Adrenal gland (tissue), 5 donors: ENCODE results near the gene OSBPL9.

Experiments
- CTCF ChIP-seq, 6 experiments: fragments of 450-650 bp in 4 of 6; fragments of 200-600 bp in 2 of 6; sonication (generic) in 1 of 6; IDR thresholded peaks; 1 replicate in 5 of 6; 2 replicates in 1 of 6; pipeline versions ENCODE4 v1.5.1 to v1.8.0; 2016 to 2021; ENCODE audit warnings: antibody characterized with exemption in 6 of 6, mild to moderate bottlenecking in 2 of 6, moderate library complexity in 1 of 6
- POLR2A ChIP-seq, 2 donors: fragments of 450-650 bp; IDR thresholded peaks; one replicate each; pipeline ENCODE4 v1.6.1; 2017; ENCODE audit warnings: antibody characterized with exemption in 2 of 2, mild to moderate bottlenecking in 2 of 2, moderate library complexity in 1 of 2
- donor health status: DM: no; HTN: no; CAD: no.

- TF ChIP-seq POLR2A (IDR thresholded peaks at IDR 0.05) = no peak
- no peak for TF ChIP-seq CTCF (IDR thresholded peaks at IDR 0.05)
These were observed 14.0 kb downstream of the OSBPL9 start for GRCh38 chr1:51630922-51631321.
